Effector memory CD8-positive, alpha-beta T cell (primary cell): Measurements from ENCODE around the gene BCL11A.

Experiments used
- ATAC-seq: fragments of 150-1000 bp; cut with Tn5 transposase; replicated peaks from 2 replicates; pipeline ENCODE4 v1.10.0; 2021; ENCODE audit warnings: mild to moderate bottlenecking, moderate library complexity
- DNase-seq, 3 experiments: peaks; one replicate each; pipeline ENCODE4 v3.0.0; 2021
- H3K27ac Mint-ChIP-seq, 2 donors: one replicate each; pipeline ENCODE4 v1.8.0; 2022; ENCODE audit warnings: mild to moderate bottlenecking in 2 of 2, mixed read lengths in 2 of 2, moderate library complexity in 2 of 2
- H3K27me3 Mint-ChIP-seq, 2 donors: one replicate each; pipeline ENCODE4 v1.8.0; 2022; ENCODE audit warnings: mixed read lengths in 2 of 2
- H3K36me3 Mint-ChIP-seq: one replicate; pipeline ENCODE4 v1.8.0; 2022; ENCODE audit warnings: mild to moderate bottlenecking, moderate library complexity, mixed read lengths; ENCODE audit not compliant: insufficient read depth
- H3K4me1 Mint-ChIP-seq, 2 donors: one replicate each; pipeline ENCODE4 v1.8.0; 2022; ENCODE audit warnings: low read depth in 2 of 2, mixed read lengths in 2 of 2
- H3K4me3 Mint-ChIP-seq, 2 donors: one replicate each; pipeline ENCODE4 v1.8.0; 2022; ENCODE audit warnings: mild to moderate bottlenecking in 2 of 2, mixed read lengths in 2 of 2, moderate library complexity in 2 of 2
- H3K9me3 Mint-ChIP-seq, 2 donors: one replicate each; pipeline ENCODE4 v1.8.0; 2022; ENCODE audit warnings: mixed read lengths in 2 of 2

The BCL11A gene

DNA sequence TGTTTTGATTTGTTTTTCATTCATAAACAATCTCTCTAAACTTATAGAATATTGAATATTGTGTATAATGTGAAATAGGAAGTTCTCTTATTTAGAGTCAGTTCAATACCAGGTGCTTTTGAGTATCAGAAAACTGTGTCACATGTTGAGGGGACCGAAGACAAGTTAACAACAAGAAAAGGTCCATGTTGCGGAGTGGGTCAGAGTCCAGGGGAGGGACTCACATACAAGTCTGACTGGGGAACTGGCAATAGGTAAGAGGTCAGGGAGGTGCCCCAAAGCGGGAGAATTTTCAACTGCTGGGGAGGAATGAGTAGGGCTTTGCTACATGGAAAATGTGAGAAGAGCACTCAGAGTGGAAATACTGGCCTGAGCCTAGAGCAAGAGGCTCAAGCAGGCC lies 19.8 kb upstream of the BCL11A start:
- peaks cover 19 to 27% of the 10 kb centered on the region in 2 donors for H3K27me3 Mint-ChIP-seq
- H3K4me3 Mint-ChIP-seq: no peak overlapping the region
- H3K9me3 Mint-ChIP-seq: no peaks in the 10 kb centered on the region
- H3K27ac Mint-ChIP-seq: no peak overlapping the region
- ATAC-seq (no peak), DNase-seq (no peak)
- H3K36me3 Mint-ChIP-seq: no peaks in the 10 kb centered on the region
- H3K4me1 Mint-ChIP-seq: peaks cover 0 to 2% of the 10 kb centered on the region in 2 donors

DNA sequence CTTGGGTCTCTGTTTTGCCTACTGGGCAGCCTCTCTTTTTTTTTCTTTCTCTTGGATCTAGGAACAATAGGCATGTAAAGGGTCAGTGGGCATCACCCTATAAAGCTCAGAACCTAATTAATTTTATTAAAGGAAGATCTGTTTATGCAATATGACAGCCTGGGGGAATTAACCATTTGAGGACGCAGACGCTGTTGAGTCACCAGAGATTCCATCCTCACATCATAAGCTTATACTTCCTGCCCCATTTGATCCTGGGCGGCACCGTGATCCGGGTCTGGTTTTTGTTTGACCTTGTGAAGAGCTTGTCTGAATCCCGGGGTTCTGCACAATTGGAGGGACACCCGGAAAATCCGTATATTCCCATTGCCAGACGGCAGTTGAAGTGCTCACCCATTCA lies 16.8 kb upstream of the BCL11A start:
- Mint-ChIP-seq H3K4me1 (peaks cover 0 to 2% of the 10 kb centered on the region in 2 donors), H3K4me3 (no peak overlapping the region), H3K27me3 (peaks cover 19 to 29% of the 10 kb centered on the region in 2 donors), H3K27ac (no peak overlapping the region), H3K9me3 (no peaks in the 10 kb centered on the region), H3K36me3 (no peaks in the 10 kb centered on the region)
- ATAC-seq (no peak), DNase-seq (no peak)

DNA sequence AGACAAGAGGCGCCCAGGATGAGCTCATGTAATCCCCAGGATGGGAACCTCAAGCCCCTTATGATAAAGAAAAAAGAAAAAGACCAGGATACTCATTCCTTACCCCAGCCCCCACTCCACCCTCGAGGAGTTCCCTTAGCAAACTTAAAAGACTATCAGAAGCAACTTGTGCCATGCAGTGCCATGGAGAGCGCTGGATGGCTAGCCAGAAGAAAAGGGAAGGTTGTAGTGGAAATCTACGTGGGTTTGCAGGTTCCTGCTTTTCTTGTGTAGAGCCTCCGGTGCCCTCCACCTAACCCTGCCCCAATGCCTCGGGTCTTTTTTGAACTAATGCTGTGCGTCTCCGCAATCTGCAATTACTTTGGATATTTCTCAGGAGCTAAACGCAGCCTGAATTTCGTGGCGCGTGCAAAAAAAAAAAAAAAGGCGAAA lies 16.2 kb upstream of the BCL11A start:
- peaks cover 22 to 31% of the 10 kb centered on the region in 2 donors for H3K27me3 Mint-ChIP-seq
- no peak overlapping the region for H3K27ac Mint-ChIP-seq
- H3K36me3 Mint-ChIP-seq: no peaks in the 10 kb centered on the region
- H3K9me3 Mint-ChIP-seq: no peaks in the 10 kb centered on the region
- DNase-seq (no peak), ATAC-seq (no peak)
- peaks cover 0 to 2% of the 10 kb centered on the region in 2 donors for H3K4me1 Mint-ChIP-seq
- H3K4me3 Mint-ChIP-seq: no peak overlapping the region

DNA sequence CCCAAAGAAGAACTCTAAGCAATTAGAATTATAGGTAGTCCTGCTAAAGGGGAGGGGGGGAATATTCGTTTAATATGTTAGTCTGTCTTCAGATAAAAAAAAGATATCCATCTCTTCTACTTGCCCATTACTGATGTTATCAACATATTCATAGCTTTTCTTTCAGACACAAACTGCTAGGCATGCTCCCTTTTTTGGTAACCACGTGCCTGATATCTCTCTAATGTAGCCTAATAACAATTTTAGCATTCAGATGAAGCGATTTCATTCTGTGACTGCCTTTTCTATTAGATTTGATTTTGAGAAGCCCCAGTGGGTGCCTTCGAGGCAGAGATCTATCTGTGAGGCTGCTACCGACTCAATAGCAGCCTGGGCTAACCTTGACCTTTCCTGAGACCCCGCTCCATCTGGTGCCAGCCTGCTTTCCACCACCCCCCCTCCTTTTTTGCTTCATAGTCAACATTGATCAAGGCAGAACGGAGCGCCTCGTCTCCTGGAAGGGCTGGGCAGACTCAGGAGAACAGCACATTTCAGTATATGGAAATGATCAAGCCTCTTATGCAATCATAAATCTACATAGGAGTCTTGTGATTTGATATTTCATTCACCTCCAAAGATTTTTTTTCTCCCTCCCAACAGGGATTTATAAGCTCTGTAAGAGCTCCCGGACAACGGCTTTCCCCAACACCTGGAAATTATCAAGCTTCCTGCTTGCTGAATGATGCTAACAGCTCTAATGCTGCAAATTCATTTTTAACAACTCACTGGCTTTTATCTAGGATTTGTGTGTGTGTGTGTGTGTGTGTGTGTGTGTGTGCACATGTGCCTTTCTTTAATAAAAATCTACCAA lies 14.7 kb upstream of the BCL11A start:
- no peaks in the 10 kb centered on the region for H3K36me3 Mint-ChIP-seq
- no peak overlapping the region for H3K27ac Mint-ChIP-seq
- no peak overlapping the region for H3K4me3 Mint-ChIP-seq
- ATAC-seq: no peak
- peaks cover 21 to 37% of the 10 kb centered on the region in 2 donors for H3K27me3 Mint-ChIP-seq
- H3K4me1 Mint-ChIP-seq: peaks cover 0 to 2% of the 10 kb centered on the region in 2 donors
- no peak for DNase-seq
- H3K9me3 Mint-ChIP-seq: no peaks in the 10 kb centered on the region

DNA sequence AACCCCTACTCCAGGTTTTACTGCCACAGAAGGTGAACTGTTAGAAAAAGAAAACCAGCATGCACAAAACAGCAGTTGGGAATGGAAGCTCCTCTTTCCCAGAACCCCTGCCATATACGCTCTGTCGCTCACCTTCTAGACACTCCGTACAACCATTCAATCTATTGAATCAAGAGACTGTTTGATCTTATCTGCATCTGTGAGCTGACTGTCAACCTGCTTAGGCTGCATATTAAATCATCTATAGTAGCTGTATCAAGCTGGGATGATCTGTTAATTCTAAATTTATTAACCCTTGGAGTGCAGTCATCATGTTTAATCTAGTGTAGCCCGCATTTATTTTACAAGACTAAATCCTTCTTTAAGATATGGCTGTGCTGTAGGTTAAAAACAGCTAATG lies 13.6 kb upstream of the BCL11A start:
- no peaks in the 10 kb centered on the region for H3K9me3 Mint-ChIP-seq
- H3K36me3 Mint-ChIP-seq: no peaks in the 10 kb centered on the region
- DNase-seq (no peak), ATAC-seq (no peak)
- H3K4me1 Mint-ChIP-seq: peaks cover 0 to 2% of the 10 kb centered on the region in 2 donors
- no peak overlapping the region for H3K27ac Mint-ChIP-seq
- peaks cover 23 to 33% of the 10 kb centered on the region in 2 donors for H3K27me3 Mint-ChIP-seq
- H3K4me3 Mint-ChIP-seq: no peak overlapping the region

DNA sequence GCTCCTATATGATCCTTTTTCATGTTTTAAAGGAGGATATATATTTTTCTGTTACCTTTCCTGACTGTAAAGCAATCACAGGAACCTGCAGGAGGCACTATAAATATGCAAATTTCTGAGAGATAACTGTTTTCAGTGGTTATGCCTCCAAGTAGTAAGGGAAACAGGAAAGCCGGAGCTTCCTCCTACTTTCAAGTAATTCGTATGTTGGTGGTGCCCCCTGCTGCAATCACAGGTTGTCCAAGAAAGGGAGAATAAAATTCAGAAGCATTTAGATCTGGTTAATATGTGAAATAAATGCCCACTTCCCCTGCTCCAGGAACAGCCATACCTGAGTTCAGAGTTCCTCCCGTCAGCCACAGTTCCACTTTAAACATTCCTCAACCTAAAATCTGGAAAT lies 12.0 kb upstream of the BCL11A start:
- Mint-ChIP-seq H3K27me3 (peaks cover 29 to 35% of the 10 kb centered on the region in 2 donors), H3K4me3 (no peak overlapping the region), H3K9me3 (no peaks in the 10 kb centered on the region), H3K4me1 (peaks cover 0 to 2% of the 10 kb centered on the region in 2 donors), H3K27ac (no peak overlapping the region), H3K36me3 (no peaks in the 10 kb centered on the region)
- DNase-seq: no peak
- no peak for ATAC-seq

DNA sequence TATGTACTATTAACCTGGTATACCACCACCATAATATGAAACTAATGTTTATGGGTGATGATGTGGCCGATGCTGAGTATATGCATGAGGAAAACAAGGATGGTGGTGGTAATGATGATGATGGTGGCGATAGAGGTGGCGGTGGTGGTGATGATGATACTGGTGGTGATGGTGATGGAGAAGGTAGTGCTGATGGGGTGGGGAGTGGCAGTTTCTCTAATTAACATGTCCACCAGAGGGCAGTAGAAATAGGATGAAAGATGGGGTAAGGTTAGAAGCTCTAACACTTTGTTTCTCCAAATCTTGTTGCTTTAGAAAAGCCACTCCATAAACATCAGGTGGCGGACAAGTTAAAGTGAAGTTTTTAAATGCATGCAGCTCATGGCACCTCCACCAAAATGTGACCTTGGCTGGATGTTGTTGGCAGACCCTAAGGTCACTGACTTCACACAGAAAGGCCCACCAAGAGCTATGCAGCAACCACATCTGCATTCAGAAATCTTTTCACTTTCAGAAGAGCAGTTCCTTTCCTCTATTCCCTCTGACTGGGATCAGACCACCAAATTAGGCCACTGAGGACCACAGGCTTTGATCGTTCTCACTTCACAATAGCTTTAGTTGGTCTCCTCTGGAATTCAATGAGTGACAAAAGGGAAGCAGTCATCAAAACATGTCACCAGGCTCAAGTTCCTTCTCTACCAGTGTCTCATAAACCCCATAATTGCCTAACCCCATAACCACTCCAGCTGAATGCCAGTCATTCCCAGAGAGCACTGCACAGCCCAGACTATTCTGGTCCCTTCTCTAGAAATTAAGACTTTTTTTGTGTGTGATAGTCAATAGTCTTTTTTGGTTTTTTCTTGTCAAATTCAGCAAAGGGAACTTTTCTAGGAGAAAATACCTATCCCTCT lies 7.5 kb upstream of the BCL11A start:
- H3K9me3 Mint-ChIP-seq: no peaks in the 10 kb centered on the region

DNA sequence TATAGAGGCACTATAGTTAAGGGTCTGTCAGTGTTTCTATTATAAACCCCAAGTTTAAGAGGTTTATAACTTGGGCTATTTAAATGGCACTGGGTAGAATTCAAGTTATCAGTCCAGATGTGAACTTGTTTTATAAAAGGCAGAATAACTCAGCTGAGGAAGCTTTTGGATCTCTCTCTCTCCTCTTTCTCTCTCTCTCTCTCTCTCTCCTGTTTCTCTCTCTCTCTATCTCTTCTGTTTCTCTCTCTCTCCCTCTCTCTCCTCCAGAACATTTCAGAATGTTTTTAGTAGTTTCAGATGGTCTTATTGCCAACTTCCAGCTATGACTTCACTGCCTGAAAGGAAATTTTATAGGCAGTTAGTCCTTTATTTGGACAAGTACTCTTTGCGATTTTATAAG lies 6.4 kb upstream of the BCL11A start:
- H3K27me3 Mint-ChIP-seq: peaks cover 53 to 64% of the 10 kb centered on the region in 2 donors

More for the DNA sequence above, 7.5 kb upstream of the BCL11A start:
- H3K4me3 Mint-ChIP-seq: no peak overlapping the region
- H3K27ac Mint-ChIP-seq: no peak overlapping the region
- H3K27me3 Mint-ChIP-seq: peaks cover 56 to 60% of the 10 kb centered on the region in 2 donors
- ATAC-seq (peak; percentile 45), DNase-seq (no peak)
- H3K4me1 Mint-ChIP-seq: peaks cover 6 to 11% of the 10 kb centered on the region in 2 donors
- peaks cover 4% of the 10 kb centered on the region for H3K36me3 Mint-ChIP-seq

DNA sequence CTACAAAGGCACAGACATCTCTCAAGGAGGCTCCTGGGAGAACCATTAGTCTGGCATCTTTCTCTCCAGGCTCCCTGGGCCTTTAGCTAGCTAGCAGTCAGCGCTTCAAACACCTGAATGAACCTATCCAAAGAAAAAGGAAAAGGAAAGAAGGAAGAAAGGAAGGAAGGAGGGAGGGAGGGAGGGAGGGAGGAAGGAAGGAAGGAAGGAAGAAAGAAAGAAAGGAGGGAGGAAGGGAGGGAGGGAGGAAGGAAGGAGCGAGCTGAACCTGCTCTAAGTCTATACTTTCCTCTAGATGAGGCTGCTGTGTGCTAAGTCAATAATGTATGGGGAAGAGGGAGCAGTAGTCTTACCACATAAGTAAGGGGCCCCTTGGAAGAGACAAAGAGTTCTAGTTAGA lies 5.1 kb upstream of the BCL11A start:
- Mint-ChIP-seq H3K4me3 (no peak overlapping the region), H3K36me3 (peaks cover 4% of the 10 kb centered on the region), H3K9me3 (no peaks in the 10 kb centered on the region), H3K27ac (no peak overlapping the region), H3K27me3 (peaks cover 45 to 55% of the 10 kb centered on the region in 2 donors), H3K4me1 (peaks cover 15 to 17% of the 10 kb centered on the region in 2 donors)
- no peak for ATAC-seq
- DNase-seq: no peak

More for the DNA sequence above, 6.4 kb upstream of the BCL11A start:
- Mint-ChIP-seq H3K27ac (no peak overlapping the region), H3K4me1 (peaks cover 14 to 16% of the 10 kb centered on the region in 2 donors), H3K4me3 (no peak overlapping the region), H3K36me3 (peaks cover 4% of the 10 kb centered on the region), H3K9me3 (no peaks in the 10 kb centered on the region)
- ATAC-seq (no peak), DNase-seq (no peak)

DNA sequence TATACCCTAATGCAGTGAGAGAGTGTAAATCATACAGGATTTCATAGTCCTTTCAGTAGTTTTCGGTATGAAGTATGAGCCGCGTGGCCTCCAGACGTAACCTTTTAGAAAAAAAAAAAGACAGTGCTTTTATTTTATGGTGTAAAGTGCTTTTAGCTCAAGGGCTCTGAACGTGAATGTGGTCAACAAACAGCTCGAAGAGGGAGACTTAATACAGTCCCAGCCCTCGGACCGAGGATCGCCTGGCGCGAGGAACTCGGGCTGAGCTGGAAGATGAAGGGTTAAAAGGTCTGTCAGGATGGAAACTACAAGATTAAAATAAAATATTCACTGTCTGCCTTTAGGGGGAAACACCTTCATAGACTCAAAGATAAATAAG lies 4.0 kb upstream of the BCL11A start:
- ATAC-seq: no peak
- Mint-ChIP-seq H3K4me1 (peaks cover 17 to 20% of the 10 kb centered on the region in 2 donors), H3K27me3 (peaks cover 43 to 58% of the 10 kb centered on the region in 2 donors)

DNA sequence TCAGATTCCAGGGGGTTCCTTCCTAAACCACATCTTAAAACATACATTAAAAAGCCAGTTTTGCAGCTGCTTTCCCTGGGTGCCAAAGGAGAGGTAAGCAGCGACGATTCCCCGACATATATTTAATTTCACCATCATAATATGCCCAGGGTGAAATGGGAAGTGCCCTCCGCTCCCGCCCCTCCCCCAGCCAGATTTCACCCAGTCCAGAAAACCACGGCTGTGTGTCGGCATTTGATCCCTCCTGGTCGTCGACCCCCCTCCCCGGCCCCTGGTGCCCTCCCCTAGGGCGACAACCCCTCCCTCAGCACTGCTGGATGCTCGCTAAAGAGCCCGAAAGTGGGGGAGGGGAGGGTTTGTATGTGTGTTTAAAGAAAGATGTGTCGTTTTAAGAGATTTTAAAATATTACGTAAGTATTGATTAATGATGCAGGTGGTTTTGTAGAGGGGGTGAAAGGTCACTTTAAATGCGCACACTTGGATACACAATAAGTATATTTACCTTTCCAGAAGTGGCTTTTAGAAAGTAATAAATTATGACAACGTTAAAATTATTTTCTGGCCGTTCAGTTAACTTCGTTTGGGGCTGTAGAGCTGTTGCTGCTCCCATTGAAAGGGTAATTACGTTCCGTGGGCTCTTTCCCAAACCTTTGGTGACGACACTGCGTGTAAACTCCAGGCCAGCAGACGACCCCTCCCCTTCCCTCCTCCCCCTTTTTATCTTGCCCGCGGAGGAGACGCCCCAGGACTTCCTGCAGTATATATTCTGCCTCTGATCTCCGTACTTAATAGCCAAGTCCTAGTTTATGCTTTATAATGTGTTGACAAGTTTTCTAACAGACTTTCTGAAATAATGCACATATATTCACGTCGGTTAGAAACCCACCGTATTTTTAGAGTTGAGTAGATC lies 3.4 kb upstream of the BCL11A start:
- ATAC-seq: no peak
- H3K4me3 Mint-ChIP-seq: peak overlapping the region; percentile 61 to 80

More for the DNA sequence above, 4.0 kb upstream of the BCL11A start:
- no peaks in the 10 kb centered on the region for H3K9me3 Mint-ChIP-seq
- no peak for DNase-seq
- H3K4me3 Mint-ChIP-seq: peak overlapping the region; percentile 61 to 80
- H3K36me3 Mint-ChIP-seq: peaks cover 4% of the 10 kb centered on the region
- no peak overlapping the region for H3K27ac Mint-ChIP-seq

DNA sequence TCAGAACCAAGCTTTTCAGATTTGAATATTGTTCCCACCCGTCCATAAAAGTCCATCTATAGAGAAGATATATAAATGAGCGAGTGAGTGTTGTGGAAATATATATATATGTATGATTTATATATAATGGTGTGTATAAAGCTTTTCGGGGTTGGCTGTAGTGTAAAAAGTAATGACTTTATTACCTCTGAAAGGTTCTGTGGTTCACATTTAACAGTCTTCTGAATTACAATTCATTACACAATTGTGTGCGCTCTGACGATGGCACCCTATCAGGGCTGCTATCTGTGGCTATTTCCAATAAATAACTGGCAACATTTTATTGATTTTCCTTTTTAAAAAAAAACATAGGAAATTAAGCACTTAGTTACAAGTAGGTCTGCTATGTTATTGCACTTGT lies 2.7 kb upstream of the BCL11A start:
- peak overlapping the region in 1 of 2 donors; percentile 26 for H3K27ac Mint-ChIP-seq

More for the DNA sequence above, 3.4 kb upstream of the BCL11A start:
- peaks cover 43 to 60% of the 10 kb centered on the region in 2 donors for H3K27me3 Mint-ChIP-seq
- no peak overlapping the region for H3K27ac Mint-ChIP-seq
- DNase-seq: no peak
- H3K36me3 Mint-ChIP-seq: peaks cover 4% of the 10 kb centered on the region
- H3K9me3 Mint-ChIP-seq: no peaks in the 10 kb centered on the region
- H3K4me1 Mint-ChIP-seq: peaks cover 18 to 20% of the 10 kb centered on the region in 2 donors

More for the DNA sequence above, 2.7 kb upstream of the BCL11A start:
- Mint-ChIP-seq H3K9me3 (no peaks in the 10 kb centered on the region), H3K4me3 (peak overlapping the region; percentile 74 to 80), H3K4me1 (peaks cover 20% of the 10 kb centered on the region in 2 donors), H3K27me3 (peaks cover 43 to 60% of the 10 kb centered on the region in 2 donors), H3K36me3 (peaks cover 4% of the 10 kb centered on the region)
- DNase-seq (no peak), ATAC-seq (no peak)
